Activated CD4-positive, alpha-beta T cell treated with anti-CD3 and anti-CD28 coated beads for 48 hours (primary cell): ENCODE data around the gene CFAP97D2.
"Not testable (repeated sequence)": the region's sequence is repeated elsewhere in the genome, so short reads cannot be mapped to it uniquely, and the experiment has no call there.

Source experiments
- DNase-seq: peaks from one replicate; pipeline ENCODE4 v3.0.0-alpha.2; 2020

The CFAP97D2 gene

GRCh38 chr13:114158869-114159666 lies 20.0 kb upstream of the CFAP97D2 start:
- not testable (repeated sequence) for DNase-seq

- no peak for DNase-seq
These were observed 18.0 kb upstream of the CFAP97D2 start for GRCh38 chr13:114161028-114161556.

DNA sequence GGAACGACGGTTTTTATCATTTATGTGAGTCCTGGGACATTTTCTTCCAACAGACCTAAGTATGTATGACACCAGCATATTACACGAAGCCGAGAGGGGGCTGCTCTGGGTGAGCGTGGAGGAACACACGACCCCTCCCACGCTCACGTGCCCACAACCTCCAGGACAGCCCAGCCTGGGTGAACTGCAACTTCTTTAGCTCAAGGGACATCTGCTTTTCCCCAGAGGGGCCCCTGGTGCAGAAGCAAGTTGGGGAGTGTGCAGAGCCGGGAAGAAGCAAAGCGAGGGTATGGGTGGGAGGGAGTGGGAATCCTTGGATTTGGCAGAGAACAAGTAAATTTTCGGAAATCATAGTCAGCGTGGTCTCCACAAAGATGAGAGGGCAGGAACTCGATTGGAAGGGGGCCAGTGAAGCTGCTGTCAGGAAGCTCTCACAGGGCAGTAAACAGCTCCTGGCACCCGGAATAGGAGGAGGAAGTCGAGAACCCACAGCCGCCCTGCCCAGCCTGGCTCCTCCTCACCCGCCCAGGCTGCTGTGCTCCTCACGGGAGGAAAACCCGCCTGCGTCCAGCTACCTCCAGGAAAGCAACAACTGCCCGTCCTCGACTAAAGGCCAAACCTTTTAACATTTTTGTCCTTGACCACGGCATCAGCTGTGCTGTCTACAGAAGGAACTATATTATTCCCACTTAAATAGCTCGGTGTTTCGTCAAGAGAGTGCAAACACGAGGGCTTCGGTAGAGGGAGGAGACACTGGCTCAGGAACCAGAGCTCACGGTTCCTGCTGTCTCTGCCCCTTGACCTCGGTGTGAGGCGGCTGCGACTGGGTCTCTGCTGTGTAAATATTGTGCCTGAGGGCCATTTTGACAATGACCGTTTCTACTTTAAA lies 17.2 kb upstream of the CFAP97D2 start:
- DNase-seq: peak; percentile 53

- no peak for DNase-seq
These were observed 16.5 kb upstream of the CFAP97D2 start for GRCh38 chr13:114162533-114162922.

DNA sequence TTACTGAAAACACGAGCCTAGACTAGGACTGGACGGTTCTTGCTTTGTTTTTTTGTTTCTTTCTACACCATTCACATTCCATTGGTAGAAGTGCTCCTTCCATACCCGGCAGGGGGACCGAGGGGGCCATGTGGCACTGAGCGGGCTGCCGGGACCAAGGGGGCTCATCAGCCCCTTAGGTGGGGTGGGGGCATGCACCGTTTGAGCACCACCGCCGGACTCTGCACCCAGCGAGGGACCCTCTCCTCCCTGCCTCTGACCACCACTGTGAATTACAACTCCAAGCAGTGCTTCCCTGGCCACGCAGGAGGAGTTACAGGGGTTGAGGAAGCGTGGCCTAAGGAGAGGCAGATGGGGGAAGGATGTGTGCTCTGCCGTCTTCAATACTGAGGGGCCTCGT lies 15.0 kb upstream of the CFAP97D2 start:
- DNase-seq: no peak

DNA sequence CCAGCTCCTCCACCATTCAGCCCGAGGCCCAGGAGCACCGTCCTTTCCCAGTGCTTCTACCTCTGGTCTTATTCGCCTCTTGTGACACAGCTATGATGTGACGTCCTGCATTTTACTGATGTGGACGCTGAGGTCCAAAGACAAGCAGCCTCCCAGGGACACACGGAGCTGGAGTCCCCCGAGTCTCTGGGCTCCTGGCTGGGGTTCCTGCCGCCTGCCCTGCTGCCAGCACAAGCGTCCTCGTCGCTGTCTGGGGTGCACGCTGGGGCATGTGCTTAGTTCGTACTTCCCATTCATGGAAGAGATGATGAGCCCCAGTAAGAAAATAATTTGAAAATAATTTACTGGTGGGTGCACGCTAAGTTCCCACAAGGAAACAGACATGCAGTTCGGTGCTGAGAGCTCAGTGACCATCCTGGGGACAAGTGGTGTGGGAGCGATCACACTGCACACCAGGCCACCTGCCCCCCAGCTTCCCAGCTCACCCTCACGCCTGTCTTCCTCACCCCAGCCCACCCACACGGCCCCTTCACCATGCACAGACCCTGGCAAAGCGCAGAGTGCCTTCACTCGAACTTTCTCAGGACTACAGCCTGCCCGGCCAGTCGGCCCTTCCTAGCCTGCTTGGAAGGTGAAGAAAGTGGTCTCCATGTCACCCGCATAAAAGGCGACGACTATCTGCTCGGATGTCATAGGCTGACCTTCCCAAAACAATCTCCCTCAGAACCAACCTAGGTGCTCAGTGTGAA lies 14.2 kb upstream of the CFAP97D2 start:
- no peak for DNase-seq

DNA sequence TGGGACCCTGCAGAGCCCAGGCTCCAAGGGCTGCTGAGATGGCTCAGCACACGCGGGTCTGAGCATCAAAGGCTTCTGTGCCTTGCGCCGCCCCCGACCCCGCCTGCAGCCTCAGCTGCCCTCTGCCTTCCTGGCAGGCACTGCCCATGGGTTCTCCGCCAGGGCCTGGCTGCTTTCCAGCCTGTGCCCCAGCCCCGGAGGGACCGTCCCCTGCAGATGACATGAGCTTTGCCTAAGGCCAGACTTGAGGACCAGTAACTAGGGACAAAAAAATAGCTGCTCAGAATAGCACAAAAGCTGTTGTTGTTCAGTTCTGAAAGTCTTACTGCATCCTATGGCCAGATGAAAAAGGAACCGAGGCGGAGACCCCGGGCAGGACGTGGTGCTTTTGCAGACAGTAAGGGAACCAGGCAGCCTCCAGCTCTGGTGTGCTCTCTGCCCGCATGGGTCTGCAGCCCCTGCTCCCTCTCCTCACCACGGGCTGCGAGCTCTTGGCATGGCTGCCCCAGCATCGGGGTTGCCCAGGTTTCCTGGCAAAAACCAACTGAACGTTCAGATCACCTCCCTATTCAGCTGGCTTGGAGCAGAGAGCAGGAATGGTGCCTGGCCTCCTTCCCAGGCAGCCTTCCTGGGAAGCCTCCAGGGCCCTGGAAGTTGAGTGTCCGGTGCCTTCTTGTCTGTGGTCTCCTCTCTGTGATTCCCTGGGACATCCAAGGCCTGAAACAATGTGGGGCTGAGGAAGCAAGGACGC lies 12.5 kb upstream of the CFAP97D2 start:
- DNase-seq: no peak

DNA sequence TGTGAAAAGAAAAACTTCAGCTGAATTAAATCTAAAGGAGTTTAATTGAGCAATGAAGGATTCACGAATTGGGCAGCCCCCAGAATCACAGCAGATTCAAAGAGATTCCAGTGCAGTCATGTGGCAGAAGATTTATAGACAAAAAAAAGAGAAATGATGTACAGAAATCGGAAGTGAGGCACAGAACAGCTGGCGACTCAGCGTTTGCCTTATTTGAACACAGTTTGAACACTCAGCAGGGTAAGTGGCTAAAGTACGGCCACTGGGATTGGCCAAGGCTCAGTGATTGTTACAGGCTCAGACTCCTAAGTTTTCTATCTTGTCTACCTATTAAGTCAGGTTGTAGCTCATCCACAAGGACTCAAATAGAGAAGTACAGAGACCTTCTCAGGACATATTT lies 11.6 kb upstream of the CFAP97D2 start:
- no peak for DNase-seq

- no peak for DNase-seq
These were observed 11.2 kb upstream of the CFAP97D2 start for GRCh38 chr13:114167885-114168284.

- no peak for DNase-seq
These were observed 5.8 kb upstream of the CFAP97D2 start for GRCh38 chr13:114173272-114173671.

GRCh38 chr13:114173745-114174144 lies 5.3 kb upstream of the CFAP97D2 start:
- no peak for DNase-seq

DNA sequence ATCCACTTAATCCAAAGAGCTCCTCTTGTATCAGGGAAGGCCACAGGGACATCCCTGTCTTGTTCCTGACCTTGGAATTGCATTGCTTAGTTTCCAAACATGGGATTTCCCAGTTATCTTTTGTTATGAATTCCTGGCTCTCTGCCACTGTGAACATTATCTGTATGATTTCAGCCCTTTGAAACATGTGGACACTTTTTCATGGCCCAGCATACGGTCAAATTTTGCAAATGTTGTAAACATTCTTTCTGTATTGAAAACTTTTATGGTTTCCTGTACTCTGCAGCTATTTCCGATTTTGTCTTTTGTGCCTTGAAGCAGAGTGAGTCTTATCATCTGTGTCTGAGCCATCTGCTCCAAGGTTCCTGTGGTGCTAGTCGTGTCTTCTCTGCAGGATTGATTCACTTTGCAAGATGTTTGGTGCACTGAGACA lies 4.5 kb upstream of the CFAP97D2 start:
- DNase-seq: no peak

GRCh38 chr13:114176359-114176902 lies 2.6 kb upstream of the CFAP97D2 start:
- not testable (repeated sequence) for DNase-seq

DNA sequence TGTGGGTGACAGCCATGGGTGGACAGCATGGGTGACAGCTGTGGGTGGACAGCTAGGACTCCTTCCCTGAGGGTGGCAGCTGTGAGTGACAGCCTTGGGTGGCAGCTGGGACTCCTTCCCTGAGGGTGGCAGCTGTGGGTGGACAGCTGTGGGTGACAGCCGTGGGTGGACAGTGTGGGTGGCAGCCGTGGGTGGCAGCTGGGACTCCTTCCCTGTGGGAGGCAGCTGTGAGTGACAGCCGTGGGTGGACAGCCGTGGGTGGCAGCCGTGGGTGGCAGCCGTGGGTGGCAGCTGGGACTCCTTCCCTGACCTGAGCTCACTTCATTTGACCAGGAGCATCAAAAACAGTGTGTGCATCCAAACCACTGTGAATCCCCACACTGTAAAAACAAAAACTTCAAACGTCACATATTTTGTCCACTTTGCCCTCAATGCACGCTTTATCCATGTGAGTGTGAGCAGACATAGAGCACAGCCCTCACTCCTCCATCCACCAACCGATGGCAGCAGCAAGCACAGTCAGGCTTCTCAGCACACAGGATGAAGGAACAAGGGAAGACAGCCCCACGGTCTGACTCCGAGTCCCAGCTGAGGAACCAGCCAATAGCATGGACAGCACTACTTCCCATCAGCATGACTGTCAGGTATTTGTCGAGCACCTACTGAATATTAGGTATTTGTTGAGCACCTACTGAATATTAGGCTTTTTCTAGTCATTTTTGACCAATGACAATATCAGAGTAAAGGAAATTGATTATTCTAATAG lies 1.6 kb upstream of the CFAP97D2 start:
- no peak for DNase-seq

DNA sequence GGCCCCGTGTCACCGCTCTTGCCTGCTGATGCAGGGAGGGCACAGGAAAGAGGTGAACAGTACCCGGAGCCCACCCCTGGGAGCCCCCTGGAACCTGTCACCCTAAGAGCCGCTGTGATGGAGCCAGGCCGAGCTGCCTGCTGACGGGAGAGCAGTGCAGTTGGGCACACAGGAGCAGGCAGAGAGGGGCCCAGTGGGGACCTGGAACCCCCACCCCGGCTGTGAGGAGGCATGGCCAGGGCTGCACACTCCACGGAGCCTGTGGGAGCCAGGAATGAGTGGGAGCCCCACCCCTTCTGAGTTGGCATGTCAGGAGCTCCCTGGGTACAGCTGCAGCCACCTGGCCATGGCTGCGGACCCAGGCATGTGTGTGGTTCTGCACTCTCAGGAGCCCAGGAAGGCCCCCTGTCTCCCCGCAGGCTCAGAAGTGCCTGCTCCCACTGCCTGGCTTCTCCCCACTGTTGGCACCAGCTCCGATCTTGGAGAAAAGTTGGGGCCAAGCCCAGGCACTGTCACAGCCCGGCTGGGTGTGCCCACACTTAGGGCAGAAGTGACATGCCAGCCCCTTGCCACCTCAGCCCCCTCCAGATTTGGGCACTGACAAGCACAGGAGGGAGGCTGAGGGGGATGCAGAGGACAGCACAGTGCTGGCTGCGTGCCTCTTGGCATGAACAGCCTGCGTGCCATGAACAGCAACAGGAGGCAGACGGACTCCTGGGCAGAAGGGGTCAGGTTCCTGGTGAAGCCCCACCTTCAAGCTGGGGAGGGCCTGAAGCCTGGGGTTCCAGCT lies 6.3 kb downstream of the CFAP97D2 start:
- DNase-seq: no peak

GRCh38 chr13:114194853-114195252 lies 15.8 kb downstream of the CFAP97D2 start:
- peak; percentile 23 for DNase-seq

DNA sequence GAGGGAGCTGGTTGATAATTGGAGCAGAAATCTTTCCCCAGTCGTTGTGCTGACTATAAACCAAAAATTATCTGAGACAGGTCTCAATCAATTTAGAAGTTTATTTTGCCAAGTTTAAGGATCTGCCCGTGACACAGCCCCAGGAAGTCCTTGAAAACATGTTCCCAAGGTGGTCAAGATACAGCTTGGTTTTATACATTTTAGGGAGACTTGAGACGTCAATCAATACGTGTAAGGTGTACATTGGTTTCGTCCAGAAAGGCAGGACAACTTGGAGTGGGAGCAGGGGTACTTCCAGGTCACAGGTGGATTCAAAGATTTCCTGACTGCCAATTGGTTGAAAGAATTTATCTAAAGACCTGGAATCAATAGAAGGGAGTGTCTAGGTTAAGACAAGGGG lies 17.6 kb downstream of the CFAP97D2 start:
- DNase-seq: no peak

GRCh38 chr13:114198556-114198955 lies 19.5 kb downstream of the CFAP97D2 start:
- DNase-seq: no peak

DNA sequence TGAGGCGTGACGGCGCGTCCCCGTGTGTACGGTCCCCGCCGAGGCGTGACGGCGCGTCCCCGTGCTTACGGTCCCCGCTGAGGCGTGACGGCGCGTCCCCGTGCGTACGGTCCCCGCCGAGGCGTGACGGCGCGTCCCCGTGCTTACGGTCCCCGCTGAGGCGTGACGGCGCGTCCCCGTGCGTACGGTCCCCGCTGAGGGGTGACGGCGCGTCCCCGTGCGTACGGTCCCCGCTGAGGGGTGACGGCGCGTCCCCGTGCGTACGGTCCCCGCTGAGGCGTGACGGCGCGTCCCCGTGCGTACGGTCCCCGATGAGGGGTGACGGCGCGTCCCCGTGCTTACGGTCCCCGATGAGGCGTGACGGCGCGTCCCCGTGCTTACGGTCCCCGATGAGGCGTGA lies 20.5 kb downstream of the CFAP97D2 start:
- not testable (repeated sequence) for DNase-seq

- DNase-seq: no peak
These were observed 20.9 kb downstream of the CFAP97D2 start for GRCh38 chr13:114199954-114200353.
